SU-DHL-6 (cell line): ENCODE results near the gene GAPDHS.

ENCODE experiments used
- H2AFZ ChIP-seq: fragments of 200-600 bp; sonication (generic); 2 replicates; pipeline ENCODE4 v1.6.1; 2014; ENCODE audit warnings: low read depth, mild to moderate bottlenecking, moderate library complexity, mixed read lengths, antibody characterized with exemption, low read length; ENCODE audit not compliant: severe bottlenecking
- H3F3A ChIP-seq: fragments of 200-600 bp; shearing (Covaris generic); 2 replicates; pipeline ENCODE4 v1.6.0; 2016; ENCODE audit warnings: antibody characterized with exemption, mild to moderate bottlenecking; ENCODE audit not compliant: insufficient read depth
- H3K27ac ChIP-seq: fragments of 200-600 bp; sonication (generic); 2 replicates; pipeline ENCODE4 v1.5.1; 2016; ENCODE audit warnings: low read depth, mild to moderate bottlenecking, low read length, moderate library complexity, mixed read lengths
- H3K27me3 ChIP-seq: fragments of 200-600 bp; sonication (generic), shearing (Covaris generic); 2 replicates; pipeline ENCODE4 v1.6.0; 2014; ENCODE audit warnings: mild to moderate bottlenecking, low read length
- H3K36me3 ChIP-seq: fragments of 200-600 bp; sonication (generic); 2 replicates; pipeline ENCODE4 v1.6.1; 2014; ENCODE audit warnings: mild to moderate bottlenecking, low read length, mixed read lengths
- H3K4me2 ChIP-seq: fragments of 300-600, 200-600 bp; shearing (Covaris generic), sonication (generic); 2 replicates; pipeline ENCODE4 v1.6.0; 2014; ENCODE audit warnings: low read length, low read depth, mild to moderate bottlenecking; ENCODE audit not compliant: poor library complexity, severe bottlenecking
- H3K4me3 ChIP-seq: fragments of 200-600 bp; sonication (generic); 2 replicates; pipeline ENCODE4 v1.5.1; 2014; ENCODE audit warnings: antibody characterized with exemption, low read length, mild to moderate bottlenecking, mixed read lengths; ENCODE audit not compliant: insufficient read depth, poor library complexity, severe bottlenecking
- H3K79me2 ChIP-seq: fragments of 200-600 bp; sonication (generic); 2 replicates; pipeline ENCODE4 v1.6.1; 2014; ENCODE audit warnings: mild to moderate bottlenecking, low read length, moderate library complexity; ENCODE audit not compliant: insufficient read depth
- H3K9ac ChIP-seq: fragments of 200-600 bp; sonication (generic); 2 replicates; pipeline ENCODE4 v1.7.0; 2014; ENCODE audit warnings: mild to moderate bottlenecking, low read length
- H3K9me2 ChIP-seq: fragments of 200-600 bp; sonication (generic); replicated peaks from 2 replicates; pipeline ENCODE4 v1.6.1; 2014; ENCODE audit warnings: low read length; ENCODE audit not compliant: insufficient read depth
- H3K9me3 ChIP-seq: fragments of 200-600 bp; sonication (generic); 2 replicates; pipeline ENCODE4 v1.6.1; 2014; ENCODE audit warnings: low read length, mixed read lengths; ENCODE audit not compliant: insufficient read depth
- H4K20me1 ChIP-seq: fragments of 200-600 bp; sonication (generic); 2 replicates; pipeline ENCODE4 v1.6.1; 2014; ENCODE audit warnings: low read depth, mild to moderate bottlenecking, antibody characterized with exemption, low read length, moderate library complexity, mixed read lengths
- CTCF ChIP-seq: fragments of 200-600 bp; sonication (generic); IDR thresholded peaks from one replicate; pipeline ENCODE4 v1.5.1; 2017; ENCODE audit warnings: antibody characterized with exemption, mild to moderate bottlenecking, low read length, moderate library complexity; ENCODE audit not compliant: insufficient read depth, poor library complexity, severe bottlenecking
- EZH2phosphoT487 ChIP-seq: fragments of 200-600 bp; sonication (generic), shearing (Covaris generic); conservative IDR thresholded peaks from 2 replicates; pipeline ENCODE4 v1.6.1; 2018; ENCODE audit warnings: mild to moderate bottlenecking, antibody characterized with exemption, low read length, moderate library complexity, mixed read lengths

GAPDHS gene

GRCh38 chr19:35517342-35517741 lies 15.9 kb upstream of the GAPDHS start:
- no peaks in the 10 kb centered on the region for H4K20me1 ChIP-seq
- H3K4me3 ChIP-seq: no peak overlapping the region
- TF ChIP-seq CTCF (no peak), EZH2phosphoT487 (no peak)
- no peaks in the 10 kb centered on the region for H3K9me2 ChIP-seq
- H3K9me3 ChIP-seq: no peaks in the 10 kb centered on the region
- no peak overlapping the region for H3K9ac ChIP-seq
- H3K27ac ChIP-seq: no peak overlapping the region
- no peaks in the 10 kb centered on the region for H3K36me3 ChIP-seq
- H3K4me2 ChIP-seq: no peak overlapping the region
- no peak overlapping the region for H2AFZ ChIP-seq
- no peaks in the 10 kb centered on the region for H3K79me2 ChIP-seq
- no peaks in the 10 kb centered on the region for H3K27me3 ChIP-seq
- no peaks in the 10 kb centered on the region for H3F3A ChIP-seq

GRCh38 chr19:35518313-35518712 lies 14.9 kb upstream of the GAPDHS start:
- H3F3A ChIP-seq: no peaks in the 10 kb centered on the region
- H3K79me2 ChIP-seq: no peaks in the 10 kb centered on the region
- H3K9ac ChIP-seq: no peak overlapping the region
- H3K27ac ChIP-seq: no peak overlapping the region
- no peak overlapping the region for H3K4me3 ChIP-seq
- H3K4me2 ChIP-seq: no peak overlapping the region
- TF ChIP-seq EZH2phosphoT487 (no peak), CTCF (no peak)
- no peaks in the 10 kb centered on the region for H3K27me3 ChIP-seq
- no peaks in the 10 kb centered on the region for H3K36me3 ChIP-seq
- H3K9me2 ChIP-seq: no peaks in the 10 kb centered on the region
- H2AFZ ChIP-seq: no peak overlapping the region
- no peaks in the 10 kb centered on the region for H3K9me3 ChIP-seq
- no peaks in the 10 kb centered on the region for H4K20me1 ChIP-seq

GRCh38 chr19:35519291-35519690 lies 14.0 kb upstream of the GAPDHS start:
- H2AFZ ChIP-seq: no peak overlapping the region
- no peaks in the 10 kb centered on the region for H3K27me3 ChIP-seq

More at GRCh38 chr19:35519291-35519690, 14.0 kb upstream of the GAPDHS start:
- Histone ChIP-seq H3K4me2 (no peak overlapping the region), H3K27ac (no peak overlapping the region), H3K36me3 (no peaks in the 10 kb centered on the region), H3K79me2 (no peaks in the 10 kb centered on the region), H3K9ac (no peak overlapping the region), H3F3A (no peaks in the 10 kb centered on the region), H3K9me3 (no peaks in the 10 kb centered on the region), H3K4me3 (no peak overlapping the region), H4K20me1 (no peaks in the 10 kb centered on the region), H3K9me2 (no peaks in the 10 kb centered on the region)
- TF ChIP-seq EZH2phosphoT487: no peak
- no peak for TF ChIP-seq CTCF
